NCI-H1930 (cell line): Measurements from ENCODE around the gene PHOSPHO1.

Source experiments
- DNase-seq, 2 experiments: peaks; one replicate each; lab custom pipeline; 2025; lab: John Stamatoyannopoulos, UW

Gene PHOSPHO1

GRCh38 chr17:49242813-49243212 lies 12.2 kb upstream of the PHOSPHO1 start:
- no peak for DNase-seq

- DNase-seq, result no peak
Measured at GRCh38 chr17:49241692-49242397, 11.3 kb upstream of the PHOSPHO1 start.

GRCh38 chr17:49241040-49241439 lies 10.5 kb upstream of the PHOSPHO1 start:
- no peak for DNase-seq

- no peak for DNase-seq
Measured at GRCh38 chr17:49240619-49241018, 10.0 kb upstream of the PHOSPHO1 start.

- DNase-seq, result no peak
Measured at GRCh38 chr17:49239963-49240362, 9.4 kb upstream of the PHOSPHO1 start.

- no peak for DNase-seq
Measured at GRCh38 chr17:49235896-49236295, 5.3 kb upstream of the PHOSPHO1 start.

GRCh38 chr17:49234509-49235080 lies 4.0 kb upstream of the PHOSPHO1 start:
- DNase-seq, result no peak

- DNase-seq, result no peak
Measured at GRCh38 chr17:49231563-49231894, 942 bp upstream of the PHOSPHO1 start.

- DNase-seq, result no peak
Measured at GRCh38 chr17:49229805-49230600, 584 bp downstream of the PHOSPHO1 start.

- DNase-seq, result no peak
Measured at GRCh38 chr17:49229076-49229804, 1.3 kb downstream of the PHOSPHO1 start.

- peak; percentile 32 to 48 for DNase-seq
Measured at GRCh38 chr17:49227436-49228261, 2.9 kb downstream of the PHOSPHO1 start.

GRCh38 chr17:49226771-49227435 lies 3.7 kb downstream of the PHOSPHO1 start:
- DNase-seq, result no peak

GRCh38 chr17:49225554-49226236 lies 4.9 kb downstream of the PHOSPHO1 start:
- DNase-seq, result no peak

- DNase-seq, result no peak
Measured at GRCh38 chr17:49224997-49225337, 5.6 kb downstream of the PHOSPHO1 start.

GRCh38 chr17:49224198-49224996 lies 6.2 kb downstream of the PHOSPHO1 start:
- peak in 1 of 2 experiments; percentile 9 for DNase-seq

- peak in 1 of 2 experiments; percentile 57 for DNase-seq
Measured at GRCh38 chr17:49223517-49224197, 6.9 kb downstream of the PHOSPHO1 start.

GRCh38 chr17:49223168-49223516 lies 7.4 kb downstream of the PHOSPHO1 start:
- DNase-seq, result no peak

- no peak for DNase-seq
Measured at GRCh38 chr17:49219987-49220386, 10.6 kb downstream of the PHOSPHO1 start.
